Measurements from ENCODE around the gene FOXR1.

GRCh38 chr11:118948000-118948399 is 23.6 kb upstream of the FOXR1 start:
- TF ChIP-seq ZNF274 (IDR thresholded peaks at IDR 0.05; ENCODE audit: low read depth, low read length), result no peak
- no peak for TF ChIP-seq SUZ12 (IDR thresholded peaks at IDR 0.05; ENCODE audit: extremely low read depth, insufficient read depth, insufficient read length)

Data from NT2/D1 (cell line).